Activated gamma-delta T cell (primary cell): ENCODE measurements around the gene MAML1.

Experiments
- DNase-seq: peaks from one replicate; lab custom pipeline; 2025; lab: John Stamatoyannopoulos, UW

Gene MAML1

DNA sequence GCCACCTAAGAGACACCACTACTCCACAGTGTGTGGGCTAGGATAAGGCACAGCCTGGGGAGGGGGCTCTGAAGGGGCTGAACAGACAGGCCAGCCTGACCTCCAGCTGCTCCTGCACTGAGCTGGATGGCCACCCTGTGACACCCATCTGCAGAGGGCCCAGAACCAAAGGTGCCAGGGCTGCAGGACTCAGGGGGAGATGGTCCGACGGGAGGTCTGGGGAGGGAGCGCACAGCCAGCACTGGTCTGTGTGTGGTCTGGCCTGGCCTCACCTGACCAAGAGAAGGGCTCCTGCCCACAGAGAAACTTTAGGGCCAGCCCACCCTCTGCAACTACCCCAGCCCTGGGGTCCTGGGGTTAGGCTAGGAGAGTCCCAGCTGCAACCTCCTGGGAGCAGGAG is 62.0 kb downstream of the MAML1 start:
- no peak for DNase-seq

DNA sequence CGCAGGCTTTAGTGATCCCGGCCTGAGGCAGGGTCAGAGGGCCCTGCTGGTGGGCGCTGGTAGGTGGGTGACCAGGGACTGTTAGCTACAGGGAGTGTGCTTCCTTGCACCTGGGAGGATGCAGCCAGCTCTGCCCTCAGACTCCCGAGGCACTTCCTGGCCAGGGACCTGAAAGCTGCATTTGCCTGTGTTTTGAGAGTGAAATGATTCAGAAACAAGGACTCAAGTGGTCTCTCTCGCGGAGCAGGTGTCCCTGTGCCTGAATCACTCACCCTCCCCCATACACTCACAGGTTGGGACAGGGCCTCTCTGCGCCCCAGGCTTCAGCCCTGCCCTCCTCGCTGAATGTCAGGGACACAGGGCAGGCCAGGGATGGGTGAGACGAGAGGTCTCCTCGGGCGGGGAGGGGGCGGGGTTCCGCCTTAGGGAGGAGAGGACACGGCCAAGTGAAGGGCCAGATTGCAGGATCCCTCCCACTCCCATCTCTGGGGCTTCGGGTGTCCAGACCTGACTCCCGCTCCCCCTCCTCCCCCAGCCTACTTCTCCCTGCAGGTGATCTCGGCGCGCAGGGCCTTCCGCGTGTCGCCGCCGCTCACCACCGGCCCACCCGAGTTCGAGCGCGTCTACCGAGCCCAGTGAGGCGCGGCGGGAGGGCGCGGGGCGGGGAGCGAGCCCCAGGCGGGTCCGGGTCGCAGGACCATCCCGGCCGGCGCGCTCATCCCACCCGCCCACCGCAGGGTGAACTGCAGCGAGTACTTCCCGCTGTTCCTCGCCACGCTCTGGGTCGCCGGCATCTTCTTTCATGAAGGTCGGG is 62.6 kb downstream of the MAML1 start:
- no peak for DNase-seq

DNA sequence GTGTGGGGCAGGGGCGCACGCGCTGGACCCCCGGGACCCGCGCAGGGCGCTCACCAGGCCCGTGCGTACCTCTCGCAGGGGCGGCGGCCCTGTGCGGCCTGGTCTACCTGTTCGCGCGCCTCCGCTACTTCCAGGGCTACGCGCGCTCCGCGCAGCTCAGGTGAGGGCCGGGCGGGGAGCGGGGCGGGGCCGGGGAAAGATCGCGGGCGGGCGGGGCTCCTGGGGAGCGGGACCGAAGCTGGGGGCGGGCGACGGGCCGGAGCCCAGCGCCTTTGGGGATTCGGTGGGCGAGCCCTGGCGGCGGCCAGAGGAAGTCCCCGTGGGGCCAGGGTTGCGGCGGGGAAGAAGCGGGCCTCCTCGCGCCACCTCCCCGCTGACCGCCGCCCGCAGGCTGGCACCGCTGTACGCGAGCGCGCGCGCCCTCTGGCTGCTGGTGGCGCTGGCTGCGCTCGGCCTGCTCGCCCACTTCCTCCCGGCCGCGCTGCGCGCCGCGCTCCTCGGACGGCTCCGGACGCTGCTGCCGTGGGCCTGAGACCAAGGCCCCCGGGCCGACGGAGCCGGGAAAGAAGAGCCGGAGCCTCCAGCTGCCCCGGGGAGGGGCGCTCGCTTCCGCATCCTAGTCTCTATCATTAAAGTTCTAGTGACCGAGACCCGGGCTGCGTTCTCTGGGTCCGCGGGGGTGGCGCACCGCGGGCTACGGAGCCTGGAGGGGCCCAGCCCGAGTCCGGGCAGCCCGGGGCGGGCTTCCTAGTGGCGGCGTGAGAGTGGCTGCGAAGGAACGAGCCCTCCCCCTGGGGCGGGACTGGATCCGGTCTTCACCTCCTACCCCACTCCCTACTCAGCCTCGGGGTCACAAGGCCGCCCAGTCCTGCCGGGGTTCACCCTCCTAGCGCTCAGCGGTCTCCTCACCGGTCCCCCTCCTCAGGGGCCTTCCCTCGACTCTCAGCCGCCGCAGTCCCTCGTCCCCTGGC is 63.5 kb downstream of the MAML1 start:
- peak; percentile 64 for DNase-seq

DNA sequence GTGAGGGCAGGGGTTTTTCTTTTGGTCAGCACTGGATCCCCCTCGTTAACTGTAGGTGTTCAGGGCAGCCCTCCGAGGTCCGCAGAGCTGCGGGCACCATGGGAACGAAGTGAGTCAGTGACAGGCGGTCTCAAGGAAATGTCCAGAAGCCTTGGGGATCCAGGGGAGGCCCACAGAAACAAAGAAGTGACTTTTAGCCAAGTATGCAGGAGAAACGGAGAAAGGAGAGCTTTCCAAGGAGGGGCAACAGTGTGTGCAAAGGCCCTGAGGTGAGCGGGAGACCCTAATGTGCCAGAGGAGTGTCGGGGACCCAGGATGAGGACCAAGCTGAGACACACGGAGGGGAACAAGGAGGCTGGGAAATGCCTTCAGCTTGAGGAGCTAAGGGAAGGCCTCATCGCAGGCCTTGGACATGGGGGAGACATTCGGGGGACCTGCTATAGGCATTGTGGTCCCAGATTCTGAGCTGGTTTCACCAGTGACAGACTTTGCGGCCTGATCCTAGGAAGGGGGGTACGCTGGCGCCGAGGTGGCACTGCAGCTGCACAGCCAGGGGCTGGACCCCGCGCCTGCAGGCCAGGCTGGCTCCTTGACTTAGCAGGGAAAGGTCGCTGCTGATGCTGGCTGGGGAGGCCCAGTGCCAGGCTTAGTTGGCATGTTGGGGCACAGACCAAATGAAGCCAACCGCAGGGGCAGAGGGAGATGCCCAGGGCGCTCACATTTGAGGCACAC is 64.4 kb downstream of the MAML1 start:
- DNase-seq: no peak

DNA sequence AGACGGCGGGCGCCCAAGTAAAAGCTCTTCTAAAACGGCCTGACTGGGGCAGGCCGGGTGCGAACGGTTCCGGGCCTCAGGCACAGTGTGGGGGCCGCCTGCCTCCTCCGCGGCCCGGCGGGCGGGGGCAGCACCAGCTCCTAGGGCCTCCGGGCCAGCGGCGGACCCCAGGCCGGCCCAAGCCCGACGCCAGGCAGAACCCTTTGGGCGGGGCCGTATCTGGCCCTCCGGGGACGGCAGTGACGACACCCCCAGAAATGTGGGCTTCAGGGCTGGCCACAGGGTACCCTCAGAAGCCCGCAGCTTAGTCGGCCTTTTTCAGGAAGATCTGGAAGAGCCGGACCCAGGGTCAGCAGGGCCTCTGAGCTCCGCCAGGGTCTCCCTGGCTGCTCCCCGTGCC is 65.1 kb downstream of the MAML1 start:
- no peak for DNase-seq

DNA sequence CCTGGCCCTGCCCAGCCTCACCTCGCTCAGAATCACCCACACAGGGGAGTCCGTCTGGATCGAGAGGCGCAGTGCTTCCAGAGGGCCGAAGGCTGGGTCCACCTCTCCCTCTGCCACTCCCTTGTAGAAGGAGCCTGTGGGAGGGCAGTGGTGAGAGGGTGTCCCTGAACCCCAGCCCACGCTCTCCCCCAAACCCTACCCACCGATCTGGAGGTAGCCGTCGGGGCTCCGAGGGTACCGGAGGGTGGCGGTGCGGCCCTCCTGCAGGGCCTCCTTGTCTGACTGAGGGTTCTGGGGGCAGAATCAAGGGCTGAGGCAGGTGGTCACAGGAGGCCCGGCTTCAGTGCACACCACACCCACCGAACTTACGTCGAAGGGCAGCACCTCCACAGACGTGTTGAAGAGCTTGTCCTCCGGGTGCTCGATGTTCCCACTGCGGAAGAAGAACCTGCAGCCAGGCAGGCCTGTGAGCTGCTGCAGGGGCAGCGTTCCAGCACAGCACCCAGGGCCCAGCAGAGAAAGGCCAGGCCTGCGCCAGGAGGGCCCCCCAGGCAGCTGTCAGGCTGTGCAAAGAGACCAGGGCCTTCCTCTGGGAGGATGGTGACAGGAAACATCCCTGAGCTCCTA is 65.6 kb downstream of the MAML1 start:
- DNase-seq: no peak

DNA sequence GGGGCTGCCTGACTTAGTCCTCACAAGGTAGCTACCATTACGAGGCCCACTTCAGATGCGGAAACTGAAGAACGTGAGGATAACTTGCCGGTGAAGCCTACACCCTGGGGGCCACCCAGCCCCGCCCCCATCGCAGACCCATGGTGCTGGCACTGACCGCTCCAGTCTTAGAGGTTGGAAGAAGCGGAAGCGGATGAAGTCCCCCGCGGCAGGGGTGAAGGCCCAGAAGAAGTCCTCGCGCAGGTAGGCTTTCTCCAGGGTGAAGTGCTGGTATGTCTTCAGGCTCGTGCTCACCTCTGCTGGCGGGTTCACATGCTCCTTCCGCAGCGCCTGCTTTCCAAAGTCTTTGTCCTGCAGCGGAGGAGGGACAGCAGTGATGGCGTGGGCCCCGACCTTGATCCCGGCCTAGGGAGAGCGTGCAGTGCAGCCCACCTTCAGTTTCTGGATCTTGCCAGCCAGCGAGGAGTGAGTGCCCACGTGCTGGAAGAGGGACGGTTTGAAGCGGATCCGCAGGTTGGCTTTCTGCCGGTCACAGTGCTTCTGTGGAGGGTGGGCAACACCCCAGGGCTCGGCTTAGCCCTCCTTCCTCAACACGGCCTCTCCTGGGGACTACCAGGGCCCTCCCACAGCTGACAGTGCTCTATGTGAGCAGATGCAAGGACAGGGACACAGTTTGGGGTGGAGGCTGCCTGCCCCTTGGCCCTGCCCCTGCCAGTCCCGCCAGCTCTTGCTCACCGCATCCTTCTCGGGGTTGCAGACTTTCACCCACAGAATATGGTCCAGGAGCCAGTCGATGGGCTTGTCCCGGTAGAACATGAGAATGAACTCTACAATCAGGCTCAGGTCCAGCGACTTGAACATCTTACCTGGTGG is 66.4 kb downstream of the MAML1 start:
- DNase-seq: no peak

DNA sequence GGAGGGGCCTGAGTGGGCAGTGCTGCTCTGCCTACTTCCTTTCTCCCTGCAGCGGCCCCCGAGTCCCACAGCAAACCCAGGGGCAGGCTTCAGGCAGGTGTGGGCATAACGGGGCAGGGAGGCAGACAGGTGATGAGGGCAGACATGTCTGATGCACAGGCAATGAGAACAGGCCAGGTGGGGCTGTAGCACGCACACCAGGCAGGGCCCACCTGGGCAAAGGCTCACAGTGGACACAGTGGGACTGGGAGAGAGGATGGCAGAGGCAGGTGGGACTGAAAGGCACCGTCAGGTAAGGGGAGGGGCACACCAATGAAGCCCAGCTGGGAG is 67.0 kb downstream of the MAML1 start:
- no peak for DNase-seq

DNA sequence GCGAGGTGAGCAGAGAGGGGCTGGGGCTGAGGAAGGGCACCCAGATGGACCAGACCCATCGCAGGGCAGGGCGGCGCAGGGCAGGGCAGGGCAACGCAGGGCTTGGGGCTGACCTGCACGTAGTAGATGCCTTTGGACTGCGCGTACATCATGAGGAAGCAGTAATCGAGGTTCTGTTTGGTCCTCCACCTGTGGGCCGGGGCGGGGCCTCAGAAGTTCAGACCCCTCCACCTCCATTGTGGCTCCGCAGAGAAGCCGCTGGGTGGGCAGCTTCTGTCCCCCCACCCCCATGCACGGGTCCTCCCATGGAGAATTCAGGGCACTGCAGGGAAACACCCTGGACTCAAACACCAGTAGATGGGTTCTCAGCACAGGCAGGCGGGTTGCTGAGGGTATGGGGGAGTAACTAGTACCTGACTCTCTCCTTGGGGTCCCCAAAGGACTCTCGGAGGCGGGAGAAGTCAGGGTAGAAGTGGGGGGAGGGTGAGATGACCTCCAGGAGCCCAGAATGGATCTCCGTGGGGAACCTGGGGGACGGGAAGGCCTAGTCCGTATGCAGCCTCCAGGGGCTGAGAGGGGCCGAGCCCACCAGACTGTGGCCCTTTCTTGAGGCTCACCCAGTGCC is 67.6 kb downstream of the MAML1 start:
- DNase-seq: no peak

DNA sequence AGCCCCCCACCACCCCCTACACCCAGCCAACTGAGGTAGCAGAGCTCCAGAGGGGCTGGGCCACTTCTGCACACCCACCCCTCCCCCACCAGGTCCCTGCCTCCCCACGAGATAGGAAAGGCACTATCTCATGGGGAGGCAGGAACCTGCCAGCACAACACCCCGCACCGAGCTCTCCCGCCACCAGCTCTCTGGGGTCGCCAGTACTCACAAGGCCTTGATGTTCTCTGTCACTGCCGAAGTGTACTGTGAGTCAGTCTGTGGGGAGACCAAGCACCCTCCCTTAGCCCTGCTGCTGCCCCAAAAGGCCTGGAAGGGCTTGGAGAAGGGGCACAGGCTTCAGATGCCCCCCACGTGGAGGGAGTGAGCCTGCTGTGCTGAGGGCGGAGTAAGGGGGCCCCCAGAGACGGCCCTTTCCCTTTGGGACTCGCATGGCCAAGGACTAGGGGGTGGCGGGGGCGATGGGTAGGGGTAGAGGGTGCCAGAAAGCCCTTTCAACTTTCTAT is 68.1 kb downstream of the MAML1 start:
- no peak for DNase-seq

DNA sequence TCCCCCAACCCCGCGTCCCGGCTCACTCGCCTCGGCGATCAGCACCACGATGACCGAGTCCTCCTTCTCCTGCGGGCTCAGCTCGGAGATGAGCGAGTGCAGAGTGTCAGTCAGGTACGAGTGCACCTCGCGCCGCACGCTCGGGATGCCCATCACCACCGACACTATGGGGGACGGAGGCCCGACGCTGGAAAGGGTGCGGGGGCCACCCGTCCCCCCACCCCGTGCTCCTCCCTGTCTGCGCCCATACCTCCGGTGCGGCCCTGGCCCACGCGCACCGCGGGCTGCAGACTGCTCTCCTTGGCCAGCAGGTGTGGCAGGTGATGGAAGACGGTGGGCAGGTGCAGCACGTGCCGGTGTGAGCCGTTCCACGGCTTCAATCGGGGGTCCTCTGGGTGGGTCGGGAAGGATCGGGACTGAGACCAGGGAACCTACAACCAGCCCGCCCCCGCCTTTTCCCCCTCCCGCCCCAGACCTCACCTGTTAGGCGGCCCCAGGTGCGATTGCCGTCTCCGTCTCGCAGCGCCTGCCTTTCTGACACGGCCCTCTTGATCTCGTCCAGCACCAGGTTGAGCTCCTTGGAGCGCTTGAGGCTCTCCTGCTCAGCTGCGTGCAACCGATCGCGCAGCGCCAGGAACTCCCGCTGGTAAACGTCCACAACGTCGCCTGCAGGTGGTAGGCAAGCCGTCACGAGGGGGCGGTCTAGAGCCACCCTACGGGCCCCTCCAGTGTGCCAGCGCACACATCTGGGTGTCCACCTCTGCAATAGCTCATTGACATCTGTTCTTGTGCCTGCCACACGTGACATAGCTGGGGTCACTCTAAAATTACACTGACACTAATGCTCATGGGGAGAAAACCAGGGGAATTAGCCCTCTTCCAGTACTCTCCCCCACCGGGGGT is 68.9 kb downstream of the MAML1 start:
- peak; percentile 44 for DNase-seq

DNA sequence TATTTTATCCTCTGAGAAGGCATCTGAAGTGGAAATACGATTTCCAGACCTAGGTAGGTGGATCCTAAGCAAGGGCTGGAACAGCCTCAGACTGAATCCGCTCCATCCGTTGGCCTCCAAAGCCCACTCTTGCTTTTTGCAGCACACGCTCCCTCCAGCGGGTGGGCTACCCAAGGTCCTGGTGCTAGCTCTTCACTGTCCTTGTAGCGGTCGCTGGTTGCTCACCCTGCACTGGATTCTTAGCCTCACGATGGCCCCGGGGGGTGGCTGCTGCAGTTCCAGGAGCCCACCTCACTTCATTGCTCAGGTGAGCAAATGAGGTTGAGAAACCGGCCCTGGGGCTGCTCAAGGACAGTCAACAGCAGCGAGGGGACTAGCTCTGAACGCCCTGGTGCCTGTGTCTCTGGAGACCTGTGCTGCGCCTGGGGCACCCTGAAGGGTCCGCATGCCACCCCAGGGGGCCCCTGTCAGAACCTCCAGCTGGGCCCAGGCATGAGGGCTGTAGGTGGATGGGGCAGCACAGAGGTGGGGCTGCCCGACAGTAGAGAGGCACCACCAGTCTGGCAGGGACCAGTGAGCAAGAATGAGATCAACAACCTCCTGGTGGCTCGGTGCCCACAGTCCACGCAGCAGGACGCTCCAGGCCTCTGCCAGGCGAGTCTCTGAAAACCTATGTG is 69.7 kb downstream of the MAML1 start:
- DNase-seq: no peak

DNA sequence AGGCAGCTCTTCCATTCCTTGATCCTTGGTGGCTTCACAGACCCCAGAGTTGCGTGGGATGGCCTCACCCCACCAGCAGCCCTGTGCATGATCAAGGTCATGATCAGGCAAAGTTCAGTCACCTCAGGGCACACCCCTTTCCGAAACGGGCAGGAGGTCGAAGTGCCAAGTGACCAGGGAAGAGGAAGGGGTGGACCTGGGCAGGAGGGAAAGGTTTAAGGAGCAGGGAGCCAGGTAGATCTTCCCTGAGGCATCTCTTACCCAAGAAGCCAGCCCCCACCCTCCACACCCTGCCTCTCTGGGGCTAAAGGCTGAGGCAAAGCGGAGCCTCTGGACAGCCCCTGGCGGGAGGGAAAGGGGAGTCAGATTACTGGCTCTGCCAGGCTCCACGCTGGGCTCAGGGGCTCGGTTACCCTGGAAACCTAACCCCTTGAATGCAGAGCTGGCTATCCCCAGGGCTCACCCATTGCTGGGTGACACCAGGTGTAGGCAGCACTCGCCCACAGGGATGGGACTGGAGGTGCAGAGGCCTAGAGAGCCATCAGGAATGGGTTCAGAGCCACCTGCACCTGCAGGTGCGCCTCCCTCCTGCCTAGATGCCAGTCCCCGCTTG is 70.4 kb downstream of the MAML1 start:
- DNase-seq: no peak

DNA sequence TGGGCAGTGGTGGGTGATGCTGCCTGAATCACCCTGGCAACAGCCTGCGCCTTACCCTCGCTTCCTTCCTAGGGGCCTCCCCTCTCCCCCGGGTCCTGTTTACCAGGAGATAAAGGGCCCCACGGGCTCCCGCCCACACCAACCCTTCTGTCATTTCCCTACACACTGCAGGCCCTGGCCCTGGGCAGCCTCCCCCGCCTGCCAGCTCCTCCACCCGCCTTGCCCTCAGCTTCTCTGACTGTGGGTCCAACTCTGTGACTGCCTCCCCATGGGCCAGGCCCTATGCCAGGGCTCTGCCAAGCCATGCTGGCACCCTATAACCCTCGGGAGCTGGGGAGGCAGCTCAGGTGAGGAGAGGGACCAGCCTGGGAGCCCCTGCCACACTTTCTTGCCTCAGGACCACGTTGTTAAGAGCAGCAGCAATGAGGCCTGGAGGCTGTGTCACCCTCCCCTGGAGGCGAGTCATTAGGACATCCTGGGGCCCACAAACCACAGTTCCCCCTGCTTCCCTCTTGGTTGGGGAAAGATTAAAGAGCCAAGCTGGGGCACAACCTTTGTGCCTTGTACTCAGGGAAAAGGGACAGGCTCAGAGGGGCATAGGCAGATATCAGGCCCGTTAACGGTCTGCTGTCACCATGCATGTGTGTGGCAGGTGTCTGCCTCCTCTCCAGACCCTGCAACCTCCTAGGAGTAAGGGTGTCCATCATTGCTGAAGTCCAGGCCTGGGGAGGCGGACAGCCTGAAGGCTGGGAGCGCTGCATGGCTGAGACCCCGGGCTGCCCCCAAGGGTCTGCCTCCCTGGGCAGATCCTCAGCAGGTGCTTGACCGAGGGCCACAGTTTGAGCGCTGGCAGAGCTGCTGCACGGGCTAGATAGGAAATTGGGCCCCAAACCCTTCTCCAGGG is 71.3 kb downstream of the MAML1 start:
- no peak for DNase-seq

DNA sequence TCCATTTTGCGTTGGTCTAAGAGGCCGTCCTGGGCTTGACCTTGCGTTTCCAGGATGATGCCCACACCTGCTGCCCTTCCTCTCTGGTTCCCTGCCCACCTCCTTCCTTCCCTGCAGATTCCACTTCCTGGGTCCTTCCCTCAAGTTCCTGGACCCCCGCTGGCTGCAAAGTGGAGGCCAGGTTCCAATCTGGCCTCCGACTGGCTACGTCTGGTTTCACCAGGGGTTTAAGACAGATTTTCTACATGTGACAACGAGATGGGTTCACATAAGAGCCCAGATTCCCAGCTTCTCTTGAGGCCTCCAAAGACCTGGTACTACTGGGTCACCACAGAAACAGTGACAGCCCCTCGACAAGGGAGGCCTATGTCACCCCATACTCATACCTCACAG is 71.9 kb downstream of the MAML1 start:
- no peak for DNase-seq

DNA sequence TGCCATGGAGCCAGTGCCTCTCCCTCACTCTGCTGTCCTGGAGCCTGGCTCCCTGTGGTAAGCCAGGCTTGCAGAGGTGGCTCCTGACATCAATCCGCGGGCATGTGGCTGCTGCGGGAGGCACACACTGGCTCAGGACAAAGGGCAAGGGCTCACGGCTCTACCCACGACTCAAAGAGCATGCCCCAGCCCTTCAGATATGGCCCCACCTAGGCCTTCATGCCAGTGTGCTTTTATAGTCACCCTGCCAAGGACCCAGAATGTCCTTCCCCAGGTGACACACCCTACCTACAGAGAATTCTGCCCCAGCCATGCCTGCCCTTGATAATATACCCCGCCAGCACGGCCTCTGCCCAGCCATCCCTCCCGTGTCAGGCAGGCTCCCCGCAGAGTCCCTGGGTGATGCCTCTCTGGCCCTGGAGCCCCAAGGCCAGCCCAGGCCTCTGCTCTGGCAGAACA is 72.5 kb downstream of the MAML1 start:
- DNase-seq: no peak
